Measurements from ENCODE around the gene SLC4A9.
A peak's percentile ranks its signal among the peaks of the same experiment; 100 is the strongest.
"Not testable (repeated sequence)": the region's sequence is repeated elsewhere in the genome, so short reads cannot be mapped to it uniquely, and the experiment has no call there.

The SLC4A9 gene

GRCh38 chr5:140338908-140339307 is 21.1 kb upstream of the SLC4A9 start:
- Mint-ChIP-seq H3K27ac (no peak overlapping the region), H3K4me1 (peaks cover 23% of the 10 kb centered on the region), H3K4me3 (no peak overlapping the region), H3K36me3 (ENCODE audit: low read depth) (peaks cover 13% of the 10 kb centered on the region), H3K9me3 (no peaks in the 10 kb centered on the region), H3K27me3 (ENCODE audit: low read depth) (peaks cover 16% of the 10 kb centered on the region)
- no peak for TF ChIP-seq CTCF (IDR thresholded peaks at IDR 0.05; ENCODE audit: unreplicated experiment in 3 of 3)

GRCh38 chr5:140339636-140340035 is 20.4 kb upstream of the SLC4A9 start:
- Mint-ChIP-seq H3K27ac (no peak overlapping the region), H3K4me1 (peaks cover 28% of the 10 kb centered on the region), H3K4me3 (no peak overlapping the region), H3K36me3 (ENCODE audit: low read depth) (peaks cover 9% of the 10 kb centered on the region), H3K9me3 (no peaks in the 10 kb centered on the region), H3K27me3 (ENCODE audit: low read depth) (peaks cover 22% of the 10 kb centered on the region)
- TF ChIP-seq CTCF (IDR thresholded peaks at IDR 0.05; ENCODE audit: unreplicated experiment in 3 of 3), result no peak

- Mint-ChIP-seq H3K36me3 (ENCODE audit: low read depth) (peaks cover 8% of the 10 kb centered on the region), H3K4me1 (peaks cover 28% of the 10 kb centered on the region), H3K9me3 (no peaks in the 10 kb centered on the region), H3K4me3 (no peak overlapping the region), H3K27ac (no peak overlapping the region), H3K27me3 (ENCODE audit: low read depth) (peaks cover 33% of the 10 kb centered on the region)
- TF ChIP-seq CTCF (IDR thresholded peaks at IDR 0.05; ENCODE audit: unreplicated experiment in 3 of 3), result no peak
Observed at GRCh38 chr5:140340605-140341121, 19.3 kb upstream of the SLC4A9 start.

GRCh38 chr5:140341591-140341990 is 18.4 kb upstream of the SLC4A9 start:
- H3K4me3 Mint-ChIP-seq, result no peak overlapping the region
- H3K36me3 Mint-ChIP-seq (ENCODE audit: low read depth), result no peaks in the 10 kb centered on the region
- H3K9me3 Mint-ChIP-seq, result no peaks in the 10 kb centered on the region
- no peak overlapping the region for H3K27ac Mint-ChIP-seq
- peaks cover 35% of the 10 kb centered on the region for H3K27me3 Mint-ChIP-seq (ENCODE audit: low read depth)
- H3K4me1 Mint-ChIP-seq, result peaks cover 20% of the 10 kb centered on the region
- TF ChIP-seq CTCF (IDR thresholded peaks at IDR 0.05; ENCODE audit: unreplicated experiment in 3 of 3), result no peak

- peaks cover 25% of the 10 kb centered on the region for H3K4me1 Mint-ChIP-seq
- no peak for TF ChIP-seq CTCF (IDR thresholded peaks at IDR 0.05; ENCODE audit: unreplicated experiment in 3 of 3)
- H3K27ac Mint-ChIP-seq, result peak overlapping the region in 2 of 3 experiments; percentile 56 to 66
- no peak overlapping the region for H3K4me3 Mint-ChIP-seq
- H3K9me3 Mint-ChIP-seq, result no peaks in the 10 kb centered on the region
- peaks cover 42% of the 10 kb centered on the region for H3K27me3 Mint-ChIP-seq (ENCODE audit: low read depth)
- no peaks in the 10 kb centered on the region for H3K36me3 Mint-ChIP-seq (ENCODE audit: low read depth)
Observed at GRCh38 chr5:140342287-140342686, 17.7 kb upstream of the SLC4A9 start.

GRCh38 chr5:140342896-140343295 is 17.1 kb upstream of the SLC4A9 start:
- Mint-ChIP-seq H3K4me3 (peak overlapping the region in 2 of 3 experiments; percentile 37 to 43), H3K4me1 (peaks cover 31% of the 10 kb centered on the region), H3K27ac (no peak overlapping the region), H3K36me3 (ENCODE audit: low read depth) (no peaks in the 10 kb centered on the region), H3K9me3 (no peaks in the 10 kb centered on the region), H3K27me3 (ENCODE audit: low read depth) (peaks cover 44% of the 10 kb centered on the region)
- no peak for TF ChIP-seq CTCF (IDR thresholded peaks at IDR 0.05; ENCODE audit: unreplicated experiment in 3 of 3)

GRCh38 chr5:140343849-140344248 is 16.1 kb upstream of the SLC4A9 start:
- Mint-ChIP-seq H3K4me3 (peak overlapping the region in 2 of 3 experiments; percentile 40 to 45), H3K4me1 (peaks cover 30% of the 10 kb centered on the region), H3K27me3 (ENCODE audit: low read depth) (peaks cover 47% of the 10 kb centered on the region)
- H3K36me3 Mint-ChIP-seq (ENCODE audit: low read depth); H3K9me3 Mint-ChIP-seq; H3K27ac Mint-ChIP-seq: not testable (repeated sequence)
